Activated CD8-positive, alpha-beta memory T cell treated with anti-CD3 and anti-CD28 coated beads, Interleukin-2, amount 10 ng/mL, durations not matched to agents 7 days and 5 days (primary cell): Measurements from ENCODE around the gene EHMT1. TPM values are rescaled to one million over a fixed set of nuclear protein-coding genes. Genes with fewer than 3 reads are reported as not detected.
A peak's percentile ranks its signal among the peaks of the same experiment; 100 is the strongest.

Experiments used
- ATAC-seq: fragments of 150-1000 bp; cut with Tn5 transposase; one replicate; pipeline ENCODE4 v1.10.0; 2021; ENCODE audit warnings: moderate library complexity
- CTCF ChIA-PET: fragments of 350-600 bp; sonication (Branson Sonifier 250); formaldehyde crosslinking; loops from one replicate; lab custom pipeline; 2021; ENCODE audit warnings: antibody characterized with exemption; lab: Charles Lee
- DNase-seq: peaks from one replicate; pipeline ENCODE4 v3.0.0-alpha.2; 2020
- H3K27ac Mint-ChIP-seq: one replicate; pipeline ENCODE4 v1.8.0; 2021; ENCODE audit warnings: mild to moderate bottlenecking, mixed read lengths
- H3K27me3 Mint-ChIP-seq: one replicate; pipeline ENCODE4 v1.8.0; 2021; ENCODE audit warnings: mixed read lengths
- H3K36me3 Mint-ChIP-seq: one replicate; pipeline ENCODE4 v1.8.0; 2021; ENCODE audit warnings: mild to moderate bottlenecking, mixed read lengths
- H3K4me1 Mint-ChIP-seq: one replicate; pipeline ENCODE4 v1.8.0; 2021; ENCODE audit warnings: mixed read lengths
- H3K4me3 Mint-ChIP-seq: one replicate; pipeline ENCODE4 v1.8.0; 2021; ENCODE audit warnings: mild to moderate bottlenecking, moderate library complexity, mixed read lengths
- H3K9me3 Mint-ChIP-seq: one replicate; pipeline ENCODE4 v1.8.0; 2022; ENCODE audit warnings: low read depth, mixed read lengths
- total RNA-seq, 2 experiments: library from RNA; stranded (reverse); gene quantifications; one replicate each; pipeline ENCODE4 v1.2.3, GENCODE V29; 2021

Gene EHMT1
- total RNA-seq, 2 experiments from 2014 or later, result 99.9 to 130 TPM

DNA sequence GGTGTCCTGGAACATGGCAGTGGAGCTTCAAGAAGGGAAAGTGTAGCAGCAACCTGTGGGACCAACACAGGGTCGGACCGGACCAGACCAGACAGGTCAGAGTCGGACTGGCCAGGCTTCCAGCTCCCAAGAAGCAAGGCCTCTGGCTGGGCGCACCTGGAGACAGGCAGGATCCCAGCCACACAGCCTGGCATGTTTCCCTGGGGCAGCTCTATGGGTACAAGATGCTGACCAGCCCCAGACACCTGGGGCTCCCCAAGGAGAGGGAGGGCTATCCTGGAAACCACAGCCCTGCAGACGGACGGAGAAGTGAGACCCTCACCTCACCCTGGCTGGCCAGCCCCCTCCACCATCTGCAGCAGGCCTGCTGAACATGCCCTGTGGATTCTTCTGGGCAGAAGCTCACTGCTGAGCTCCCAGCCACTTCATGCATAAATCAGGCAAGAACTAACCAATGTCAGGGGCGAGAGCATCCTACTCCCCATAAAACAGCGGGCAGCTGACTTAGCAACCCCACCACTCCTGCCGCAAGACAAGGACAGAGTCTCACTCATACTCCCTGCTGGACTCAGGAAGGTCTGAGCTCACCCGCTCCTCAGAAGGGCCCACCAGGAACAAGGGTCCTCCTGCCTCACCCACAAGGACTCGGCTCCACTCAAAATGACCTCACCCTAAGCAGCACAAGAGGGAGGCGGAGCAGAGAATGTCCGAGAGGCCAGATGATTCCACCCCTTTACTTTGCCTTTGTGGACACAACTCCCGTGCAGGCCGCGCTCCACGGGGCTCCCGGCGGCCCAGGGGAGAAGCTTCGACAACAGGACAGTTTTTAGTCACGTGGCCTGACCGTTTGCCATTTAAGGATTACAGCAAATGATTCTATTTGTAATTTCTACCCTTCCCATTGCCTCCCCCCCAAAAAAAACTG lies 37.2 kb upstream of the EHMT1 start:
- no peaks in the 10 kb centered on the region for H3K27me3 Mint-ChIP-seq
- no peak for DNase-seq
- H3K36me3 Mint-ChIP-seq, result peaks cover 5% of the 10 kb centered on the region
- CTCF ChIA-PET, result interaction anchor here (0.5 to 2.6 kb wide), 4 partner anchors 9 to 186 kb away, joined by 3 to 10 read pairs (median 3); partner anchors contain the start of gene ZMYND19
- H3K4me1 Mint-ChIP-seq, result peaks cover 18% of the 10 kb centered on the region
- H3K4me3 Mint-ChIP-seq, result no peak overlapping the region
- no peak for ATAC-seq
- no peaks in the 10 kb centered on the region for H3K9me3 Mint-ChIP-seq
- peak overlapping the region; percentile 24 for H3K27ac Mint-ChIP-seq

DNA sequence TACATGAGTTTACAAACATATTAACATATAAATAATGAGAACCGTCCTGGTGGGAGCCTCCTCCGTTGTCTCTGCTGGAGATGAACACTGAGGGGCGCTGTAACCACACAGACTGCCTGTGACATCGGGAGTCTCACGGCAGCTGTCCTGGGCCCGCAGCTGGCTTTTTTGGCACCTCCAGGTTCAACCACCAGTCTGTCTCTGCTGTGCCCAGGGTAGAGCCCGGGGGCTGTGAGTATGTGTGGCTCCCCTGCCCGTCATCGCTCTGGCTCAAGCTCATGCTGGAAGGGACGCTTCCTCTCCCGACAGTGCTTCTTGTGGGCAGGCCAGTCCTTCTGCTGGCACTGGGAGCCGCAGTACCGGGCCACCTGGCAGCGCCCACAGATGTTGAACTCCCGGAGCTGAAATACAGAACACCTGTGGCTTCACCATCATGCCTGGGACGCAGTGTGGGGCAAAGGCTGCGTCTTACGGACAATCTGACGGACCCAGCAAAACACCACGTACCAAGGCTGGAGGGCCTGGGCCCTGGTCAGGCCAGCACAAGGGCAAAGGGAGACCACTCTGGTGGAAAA lies 36.4 kb upstream of the EHMT1 start:
- Mint-ChIP-seq H3K9me3 (no peaks in the 10 kb centered on the region), H3K4me3 (no peak overlapping the region), H3K27me3 (no peaks in the 10 kb centered on the region), H3K27ac (peak overlapping the region; percentile 24), H3K4me1 (peaks cover 12% of the 10 kb centered on the region), H3K36me3 (peaks cover 8% of the 10 kb centered on the region)
- CTCF ChIA-PET, result interaction anchor here (0.5 kb wide), 1 partner anchor 186 kb away, joined by 3 read pairs; no protein-coding TSS in a partner anchor
- peak; percentile 49 for DNase-seq
- no peak for ATAC-seq

DNA sequence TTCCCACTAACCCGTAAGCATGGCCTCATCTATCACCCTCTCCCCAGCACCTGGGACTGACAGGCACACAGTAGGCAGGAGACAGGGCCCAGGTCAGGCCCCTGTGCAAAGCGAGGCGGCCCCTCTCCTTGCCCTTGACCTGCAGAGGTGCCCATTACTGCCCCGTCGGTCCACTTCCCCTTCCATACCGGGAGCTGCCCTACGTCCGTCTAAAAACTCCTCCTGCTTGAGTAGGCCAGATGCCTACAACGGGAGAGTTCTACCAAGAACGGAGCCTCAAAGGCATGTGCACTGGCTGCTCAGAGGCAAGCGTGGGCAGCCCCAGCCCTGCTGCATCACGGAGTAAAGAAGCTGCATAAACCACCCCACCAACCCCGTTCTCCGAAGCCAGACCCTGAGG lies 35.5 kb upstream of the EHMT1 start:
- DNase-seq, result no peak
- no peaks in the 10 kb centered on the region for H3K9me3 Mint-ChIP-seq
- H3K4me1 Mint-ChIP-seq, result peaks cover 12% of the 10 kb centered on the region
- CTCF ChIA-PET, result no interaction called here
- H3K27me3 Mint-ChIP-seq, result no peaks in the 10 kb centered on the region
- no peak for ATAC-seq
- H3K4me3 Mint-ChIP-seq, result no peak overlapping the region
- H3K27ac Mint-ChIP-seq, result no peak overlapping the region
- H3K36me3 Mint-ChIP-seq, result peaks cover 14% of the 10 kb centered on the region

DNA sequence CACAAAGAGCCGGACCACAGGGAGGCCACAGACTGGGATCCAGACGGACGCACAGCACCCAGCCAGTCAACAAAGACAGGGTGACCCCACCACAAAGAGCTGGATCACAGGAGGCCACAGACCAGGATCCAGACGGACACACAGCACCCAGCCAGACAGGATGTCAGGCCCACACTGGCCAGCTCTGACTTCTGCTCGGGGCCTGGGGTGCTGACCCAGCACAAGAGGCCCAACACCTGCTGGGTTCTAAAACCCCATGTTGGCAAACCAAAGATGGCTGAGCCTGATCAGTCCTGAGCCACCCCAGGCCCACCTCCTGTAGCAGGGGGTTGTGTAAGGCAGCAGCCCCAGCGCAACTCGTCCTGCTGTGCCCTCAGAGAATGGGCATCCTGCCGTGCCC lies 34.8 kb upstream of the EHMT1 start:
- ATAC-seq, result no peak
- Mint-ChIP-seq H3K27me3 (no peaks in the 10 kb centered on the region), H3K4me3 (no peak overlapping the region), H3K27ac (no peak overlapping the region), H3K9me3 (no peaks in the 10 kb centered on the region), H3K36me3 (peaks cover 14% of the 10 kb centered on the region), H3K4me1 (peaks cover 17% of the 10 kb centered on the region)
- CTCF ChIA-PET, result no interaction called here
- no peak for DNase-seq

DNA sequence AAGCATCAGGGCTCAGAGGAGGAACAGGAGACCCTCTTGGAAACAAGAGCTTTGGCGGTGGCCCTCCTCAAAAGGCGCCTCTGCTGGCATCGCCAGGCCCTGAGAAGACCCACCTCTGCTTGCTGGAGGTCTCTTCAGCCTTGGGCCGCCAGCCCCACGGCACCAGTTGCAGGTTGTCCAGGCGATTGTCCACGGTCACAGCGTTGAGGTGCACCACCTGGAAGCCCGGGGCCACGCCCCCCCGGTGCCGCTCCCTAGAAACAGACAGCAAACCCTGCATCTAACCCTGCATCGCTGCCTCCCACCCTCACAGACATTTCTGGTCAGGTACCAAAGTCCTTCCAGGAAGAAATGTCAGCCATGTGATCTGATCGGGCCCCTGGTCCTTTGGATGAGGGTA lies 32.0 kb upstream of the EHMT1 start:
- H3K4me3 Mint-ChIP-seq, result no peak overlapping the region
- H3K27ac Mint-ChIP-seq, result no peak overlapping the region
- peaks cover 19% of the 10 kb centered on the region for H3K4me1 Mint-ChIP-seq
- H3K9me3 Mint-ChIP-seq, result no peaks in the 10 kb centered on the region
- no peaks in the 10 kb centered on the region for H3K27me3 Mint-ChIP-seq
- H3K36me3 Mint-ChIP-seq, result peaks cover 14% of the 10 kb centered on the region
- ATAC-seq (no peak), DNase-seq (no peak)
- CTCF ChIA-PET, result interaction anchor here (2.4 to 2.7 kb wide), 2 partner anchors 8 to 11 kb away, joined by 8 to 19 read pairs; partner anchors contain the start of gene DPH7

DNA sequence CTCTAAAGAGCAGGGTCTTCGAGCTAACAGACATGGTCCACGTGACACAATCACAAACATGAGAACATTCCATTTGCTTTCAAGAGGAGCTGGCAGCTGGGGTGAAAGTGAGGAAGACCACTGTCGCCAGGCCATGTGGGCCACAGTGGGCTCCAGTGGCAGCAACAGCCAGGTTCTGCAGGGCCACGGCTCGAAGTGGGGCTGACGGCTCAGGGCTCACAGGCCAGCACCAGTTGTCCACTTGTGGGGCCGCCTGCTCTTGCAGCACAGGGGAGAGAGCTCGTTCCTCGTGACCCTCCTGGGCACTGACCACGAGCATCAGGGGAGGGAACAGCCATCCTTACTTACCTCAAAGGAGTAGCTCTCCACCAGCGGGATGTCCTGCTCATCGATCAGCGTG lies 30.5 kb upstream of the EHMT1 start:
- Mint-ChIP-seq H3K36me3 (peaks cover 14% of the 10 kb centered on the region), H3K4me3 (peak overlapping the region; percentile 37), H3K27ac (no peak overlapping the region), H3K27me3 (no peaks in the 10 kb centered on the region), H3K9me3 (no peaks in the 10 kb centered on the region), H3K4me1 (peaks cover 19% of the 10 kb centered on the region)
- DNase-seq, result no peak
- ATAC-seq, result no peak
- CTCF ChIA-PET, result interaction anchor here (2.4 to 2.7 kb wide), 2 partner anchors 9 to 13 kb away, joined by 8 to 19 read pairs; partner anchors contain the start of gene DPH7

DNA sequence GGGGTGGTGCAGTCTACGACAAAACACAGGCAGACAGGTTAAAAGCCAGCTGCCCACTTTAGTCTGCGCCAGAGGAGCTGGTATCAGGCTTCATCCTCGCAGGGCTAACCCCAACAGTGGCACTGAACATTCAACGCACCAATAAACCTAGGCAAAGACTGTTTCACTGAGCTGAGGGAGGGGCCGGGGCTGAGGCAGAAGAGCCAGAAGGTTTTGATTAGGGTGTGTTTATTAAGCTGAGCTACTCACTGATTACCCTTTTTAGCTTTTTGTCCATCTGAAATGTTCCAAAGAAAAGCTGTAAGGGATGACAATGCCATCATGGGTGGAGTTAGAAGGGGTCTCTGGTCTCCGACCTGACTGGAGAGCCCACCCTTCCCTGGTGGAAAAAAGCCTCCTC lies 29.9 kb upstream of the EHMT1 start:
- CTCF ChIA-PET, result interaction anchor here (2.4 to 2.7 kb wide), 2 partner anchors 10 to 13 kb away, joined by 8 to 19 read pairs; partner anchors contain the start of gene DPH7
- no peak overlapping the region for H3K27ac Mint-ChIP-seq
- no peaks in the 10 kb centered on the region for H3K27me3 Mint-ChIP-seq
- peaks cover 14% of the 10 kb centered on the region for H3K36me3 Mint-ChIP-seq
- H3K9me3 Mint-ChIP-seq, result no peaks in the 10 kb centered on the region
- H3K4me1 Mint-ChIP-seq, result peaks cover 19% of the 10 kb centered on the region
- ATAC-seq (no peak), DNase-seq (no peak)
- H3K4me3 Mint-ChIP-seq, result peak overlapping the region; percentile 80

DNA sequence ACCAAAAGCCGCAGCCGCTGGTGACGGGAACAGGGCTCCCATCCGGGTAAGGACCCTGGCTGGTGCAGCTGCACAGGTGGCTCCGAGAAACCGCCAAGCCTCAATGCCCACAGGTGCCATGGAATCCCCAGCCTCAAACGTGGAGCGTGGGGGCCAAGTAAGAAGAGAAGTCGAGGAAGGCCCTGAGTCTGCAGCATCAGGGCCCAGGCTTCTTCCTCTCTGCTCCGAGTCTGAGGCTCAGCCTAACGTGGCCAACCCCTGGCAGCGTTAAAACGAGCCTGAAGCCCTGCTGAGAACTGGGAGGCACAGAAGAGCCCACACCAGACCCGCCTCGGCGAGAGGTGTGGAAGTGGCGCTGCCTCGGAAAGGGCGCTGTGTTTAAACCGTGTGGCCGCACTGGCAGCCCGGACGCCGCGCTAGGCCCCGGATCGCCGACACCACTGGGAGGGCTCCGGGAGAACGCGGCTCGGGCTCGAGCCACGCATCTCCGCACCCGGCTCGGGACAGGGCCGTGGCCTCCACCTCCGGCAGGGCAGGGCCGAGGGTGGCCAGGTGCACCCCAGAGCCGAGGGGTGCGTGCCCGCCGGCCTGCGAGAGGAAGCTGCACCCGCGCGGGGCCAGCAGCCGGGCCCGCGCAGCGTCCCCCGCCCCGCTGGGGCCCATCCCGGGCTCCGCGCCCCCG lies 29.2 kb upstream of the EHMT1 start:
- peak overlapping the region; percentile 75 for H3K27ac Mint-ChIP-seq
- DNase-seq, result no peak
- H3K4me1 Mint-ChIP-seq, result peaks cover 19% of the 10 kb centered on the region
- CTCF ChIA-PET, result interaction anchor here (2.0 to 2.7 kb wide), 2 partner anchors 10 to 11 kb away, joined by 10 to 19 read pairs; partner anchors contain the start of gene DPH7
- H3K36me3 Mint-ChIP-seq, result peaks cover 14% of the 10 kb centered on the region
- peak; percentile 14 for ATAC-seq
- H3K9me3 Mint-ChIP-seq, result no peaks in the 10 kb centered on the region
- H3K27me3 Mint-ChIP-seq, result no peaks in the 10 kb centered on the region
- peak overlapping the region; percentile 80 for H3K4me3 Mint-ChIP-seq

DNA sequence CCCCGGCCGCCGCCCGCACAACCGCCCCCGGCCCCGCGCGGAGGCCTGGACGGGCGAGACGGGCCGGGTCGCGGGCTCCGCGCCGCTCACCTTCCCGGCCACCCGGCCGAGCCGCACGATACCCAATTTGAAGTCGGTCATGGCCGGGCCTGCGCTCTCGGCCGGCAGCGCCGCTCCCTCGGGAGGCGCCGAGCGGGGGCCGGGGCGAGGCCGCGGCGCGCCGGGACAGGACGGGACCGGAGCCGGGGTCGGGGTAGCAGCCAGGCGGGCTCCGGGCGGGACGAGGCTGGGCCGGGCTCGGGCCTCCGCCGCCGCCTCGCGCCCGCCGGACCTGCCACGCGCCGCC lies 28.7 kb upstream of the EHMT1 start:
- no peaks in the 10 kb centered on the region for H3K9me3 Mint-ChIP-seq
- CTCF ChIA-PET, result interaction anchor here (2.0 kb wide), 1 partner anchor 10 kb away, joined by 10 read pairs; the partner anchor contains the start of gene DPH7
- ATAC-seq (no peak), DNase-seq (no peak)
- peaks cover 19% of the 10 kb centered on the region for H3K4me1 Mint-ChIP-seq
- H3K36me3 Mint-ChIP-seq, result peaks cover 14% of the 10 kb centered on the region
- H3K27me3 Mint-ChIP-seq, result no peaks in the 10 kb centered on the region
- H3K4me3 Mint-ChIP-seq, result no peak overlapping the region
- H3K27ac Mint-ChIP-seq, result no peak overlapping the region

DNA sequence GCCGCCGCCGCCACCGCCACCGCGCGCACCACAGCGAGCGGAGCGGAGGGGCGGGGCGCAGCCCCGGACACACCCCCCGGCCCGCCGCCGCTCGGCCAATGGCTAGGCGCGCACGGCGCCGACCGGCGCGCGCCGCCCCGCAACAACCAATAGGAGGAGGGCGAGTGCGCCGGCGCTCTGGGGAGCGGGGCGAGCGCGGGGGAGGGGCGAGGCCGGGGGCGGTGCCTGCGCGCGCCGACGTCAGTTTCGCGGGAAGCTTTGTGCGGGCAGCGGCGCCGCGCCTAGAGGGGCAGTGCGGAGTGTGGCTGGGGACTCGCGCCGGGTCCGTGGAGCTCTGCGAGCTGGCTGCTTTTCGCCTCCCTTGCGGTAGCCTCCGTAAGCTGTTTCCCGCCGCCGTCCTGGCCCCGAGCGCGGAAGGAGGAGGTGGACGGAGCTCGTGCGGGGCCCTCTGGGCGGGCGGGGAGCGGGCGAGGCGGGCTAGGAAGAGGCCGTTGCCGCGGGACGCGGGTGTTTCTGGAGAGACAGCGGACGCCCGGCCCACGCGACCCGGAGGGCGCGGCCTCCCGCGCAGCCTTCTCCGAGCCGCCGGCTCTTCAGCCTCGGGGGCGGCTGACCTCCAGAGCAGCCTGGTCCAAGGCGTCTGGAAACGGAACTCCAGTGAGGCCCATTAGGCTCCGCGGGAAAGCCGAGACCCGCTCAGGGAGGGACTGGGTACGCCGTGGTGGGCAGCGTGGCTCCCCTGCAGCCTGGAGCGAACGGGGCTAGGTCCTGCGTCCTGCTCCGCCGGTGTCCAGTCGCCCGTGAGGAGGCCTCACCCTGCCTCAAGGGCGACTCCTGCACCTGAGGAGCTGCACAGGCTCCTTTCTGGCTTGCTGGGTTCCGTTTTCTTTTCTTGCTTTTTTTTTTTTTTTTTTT lies 28.1 kb upstream of the EHMT1 start, which contains the start of gene ZMYND19:
Gene ZMYND19 (minus strand): TSS at position 44 of the 915 bp plus-strand sequence. CDS start 249 bp downstream, outside the sequence.
- no peaks in the 10 kb centered on the region for H3K27me3 Mint-ChIP-seq
- H3K9me3 Mint-ChIP-seq, result no peaks in the 10 kb centered on the region
- peak; percentile 96 for ATAC-seq
- peaks cover 19% of the 10 kb centered on the region for H3K4me1 Mint-ChIP-seq
- H3K36me3 Mint-ChIP-seq, result peaks cover 14% of the 10 kb centered on the region
- CTCF ChIA-PET, result interaction anchor here (0.7 to 2.0 kb wide), 6 partner anchors 11 to 146 kb away, joined by 3 to 10 read pairs (median 4); partner anchors contain the start of genes DPH7 and PNPLA7
- DNase-seq, result peak; percentile 89
- H3K4me3 Mint-ChIP-seq, result peak within 1 kb of the TSS; percentile 81
- H3K27ac Mint-ChIP-seq, result peak within 1 kb of the TSS; percentile 88

DNA sequence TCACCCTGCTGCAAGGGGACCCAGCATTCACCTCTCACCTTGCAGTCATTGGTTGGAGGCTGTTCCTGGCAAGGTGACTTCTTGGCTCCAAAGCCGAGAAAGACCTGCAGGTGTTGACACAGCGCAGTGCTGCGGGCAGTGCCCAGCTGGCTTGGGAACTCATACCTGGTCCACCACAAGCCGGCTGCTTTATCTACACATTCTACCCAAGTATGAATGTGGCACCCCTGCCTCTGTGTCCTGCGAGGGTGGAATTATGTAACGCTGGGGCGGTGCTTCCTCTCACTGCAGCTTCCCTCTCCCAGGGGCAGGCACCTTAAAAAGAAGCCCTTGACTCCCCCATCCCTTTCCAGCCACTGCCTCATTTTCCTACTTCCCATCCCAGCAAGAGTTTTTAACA lies 26.0 kb upstream of the EHMT1 start:
- Mint-ChIP-seq H3K27me3 (no peaks in the 10 kb centered on the region), H3K9me3 (no peaks in the 10 kb centered on the region), H3K36me3 (peaks cover 3% of the 10 kb centered on the region), H3K4me3 (peak overlapping the region; percentile 18), H3K27ac (no peak overlapping the region), H3K4me1 (peaks cover 18% of the 10 kb centered on the region)
- CTCF ChIA-PET, result interaction anchor here (0.9 to 1.3 kb wide), 2 partner anchors 13 to 58 kb away, joined by 3 to 5 read pairs; no protein-coding TSS in a partner anchor
- DNase-seq (no peak), ATAC-seq (no peak)

DNA sequence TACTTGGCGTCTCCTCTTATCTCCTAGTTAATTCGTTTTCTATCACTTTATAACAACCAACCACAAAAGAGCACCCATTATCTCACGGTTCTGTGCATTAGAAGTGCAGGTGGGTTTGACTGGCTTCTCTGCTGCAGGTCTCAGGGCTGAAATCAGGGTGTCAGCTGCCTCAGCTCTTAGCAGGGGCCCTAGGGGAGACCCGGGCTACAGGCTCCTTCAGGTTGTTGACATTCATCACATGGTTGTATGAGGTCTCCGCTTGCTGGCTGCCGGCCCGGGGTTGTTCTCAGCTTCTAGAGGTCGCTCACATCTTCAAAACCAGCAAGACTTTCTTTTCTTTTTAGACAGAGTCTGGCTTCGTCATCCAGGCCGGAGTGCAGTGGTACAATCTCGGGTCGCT lies 25.6 kb upstream of the EHMT1 start:
- no peak for ATAC-seq
- CTCF ChIA-PET, result interaction anchor here (0.9 to 1.3 kb wide), 2 partner anchors 13 to 58 kb away, joined by 3 to 5 read pairs; no protein-coding TSS in a partner anchor
- no peak overlapping the region for H3K27ac Mint-ChIP-seq
- peaks cover 15% of the 10 kb centered on the region for H3K4me1 Mint-ChIP-seq
- no peaks in the 10 kb centered on the region for H3K9me3 Mint-ChIP-seq
- no peaks in the 10 kb centered on the region for H3K27me3 Mint-ChIP-seq
- no peaks in the 10 kb centered on the region for H3K36me3 Mint-ChIP-seq
- no peak for DNase-seq
- H3K4me3 Mint-ChIP-seq, result peak overlapping the region; percentile 18
